Gastrocnemius medialis (tissue), 4 donors: ENCODE data around the gene SPOUT1.
"Not testable (repeated sequence)": the region's sequence is repeated elsewhere in the genome, so short reads cannot be mapped to it uniquely, and the experiment has no call there.

Experiments
- CTCF ChIP-seq, 5 experiments: fragments of 450-650 bp in 3 of 5; fragments of 200-600 bp in 2 of 5; sonication (generic) in 2 of 5; IDR thresholded peaks in 4 of 5; conservative IDR thresholded peaks in 1 of 5; 1 replicate in 4 of 5; 2 replicates in 1 of 5; pipeline ENCODE4 v1.5.1; 2016 to 2019; ENCODE audit warnings: antibody characterized with exemption in 5 of 5, mild to moderate bottlenecking in 3 of 5, moderate library complexity in 3 of 5
- POLR2A ChIP-seq, 2 donors: fragments of 450-650 bp; IDR thresholded peaks; one replicate each; pipeline ENCODE4 v1.6.1; 2017; ENCODE audit warnings: antibody characterized with exemption in 2 of 2, mild to moderate bottlenecking in 2 of 2, moderate library complexity in 2 of 2

DNA sequence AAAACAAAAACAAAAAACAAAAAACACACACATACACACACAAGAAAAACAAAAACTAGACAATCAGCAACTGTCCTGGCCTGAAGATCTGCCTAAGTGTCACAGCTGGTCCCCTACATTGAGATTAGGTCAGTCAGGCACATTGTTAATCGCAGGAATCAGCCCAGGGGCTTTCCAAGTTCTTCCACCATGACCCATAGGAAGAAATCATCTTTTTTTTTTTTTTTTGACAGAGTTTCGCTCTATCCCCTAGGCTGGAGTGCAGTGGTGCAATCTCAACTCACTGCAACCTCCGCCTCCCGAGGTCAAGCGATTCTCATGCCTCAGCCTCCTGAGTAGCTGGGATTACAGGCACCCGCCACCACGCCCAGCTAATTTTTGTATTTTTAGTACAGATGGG, 13.6 kb upstream of the SPOUT1 start:
- not testable (repeated sequence) for TF ChIP-seq CTCF (IDR thresholded peaks at IDR 0.05 in 4 of 5, conservative IDR thresholded peaks at IDR 0.05 in 1 of 5); POLR2A (IDR thresholded peaks at IDR 0.05)
